Endothelial cell (in vitro differentiated cells): ENCODE results near the gene SIX2. TPM values are rescaled to one million over a fixed set of nuclear protein-coding genes. Genes with fewer than 3 reads are reported as not detected.

Experiments
- DNase-seq: peaks from one replicate; pipeline ENCODE4 v3.0.0; 2021; ENCODE audit warnings: low spot score
- H3K27ac Mint-ChIP-seq: one replicate; pipeline ENCODE4 v1.8.0; 2021; ENCODE audit warnings: mixed read lengths, inconsistent platforms; ENCODE audit not compliant: unreplicated experiment
- H3K27me3 Mint-ChIP-seq: one replicate; pipeline ENCODE4 v1.8.0; 2021; ENCODE audit warnings: mild to moderate bottlenecking, moderate library complexity, mixed read lengths, inconsistent platforms; ENCODE audit not compliant: unreplicated experiment
- H3K36me3 Mint-ChIP-seq: one replicate; pipeline ENCODE4 v1.8.0; 2021; ENCODE audit warnings: mild to moderate bottlenecking, low read depth, mixed read lengths, inconsistent platforms; ENCODE audit not compliant: unreplicated experiment
- H3K4me1 Mint-ChIP-seq: one replicate; pipeline ENCODE4 v1.8.0; 2021; ENCODE audit warnings: mild to moderate bottlenecking, mixed read lengths, inconsistent platforms; ENCODE audit not compliant: unreplicated experiment
- H3K4me3 Mint-ChIP-seq: one replicate; pipeline ENCODE4 v1.8.0; 2021; ENCODE audit warnings: mild to moderate bottlenecking, mixed read lengths, inconsistent platforms; ENCODE audit not compliant: unreplicated experiment
- H3K9me3 Mint-ChIP-seq: one replicate; pipeline ENCODE4 v1.8.0; 2021; ENCODE audit warnings: mixed read lengths, inconsistent platforms; ENCODE audit not compliant: unreplicated experiment
- CTCF ChIP-seq: fragments of 200-600 bp; sonication (generic); IDR thresholded peaks from one replicate; pipeline ENCODE4 v1.5.0; 2021; ENCODE audit warnings: antibody characterized with exemption; ENCODE audit not compliant: unreplicated experiment
- total RNA-seq: library from RNA; stranded (reverse); fragmentation: NEBNext Ultra II Directional; extraction: Animal tissue kit (Norgen Biotek cat#: 25700); gene quantifications from one replicate; pipeline ENCODE4 v1.2.1, GENCODE V29; 2021; ENCODE audit not compliant: unreplicated experiment

SIX2 gene
- total RNA-seq, 1 donor from 2014 or later = 2.0 TPM

- H3K9me3 Mint-ChIP-seq = no peaks in the 10 kb centered on the region
- DNase-seq = no peak
- H3K4me1 Mint-ChIP-seq = no peaks in the 10 kb centered on the region
- no peak overlapping the region for H3K4me3 Mint-ChIP-seq
- peaks cover 2% of the 10 kb centered on the region for H3K27me3 Mint-ChIP-seq
- H3K27ac Mint-ChIP-seq = no peak overlapping the region
- TF ChIP-seq CTCF = no peak
- no peaks in the 10 kb centered on the region for H3K36me3 Mint-ChIP-seq
These were observed 15.5 kb upstream of the SIX2 start for GRCh38 chr2:45024600-45025291.

GRCh38 chr2:45024097-45024496 lies 14.8 kb upstream of the SIX2 start:
- TF ChIP-seq CTCF = no peak
- peaks cover 3% of the 10 kb centered on the region for H3K27me3 Mint-ChIP-seq
- no peaks in the 10 kb centered on the region for H3K36me3 Mint-ChIP-seq
- H3K27ac Mint-ChIP-seq = no peak overlapping the region
- no peak overlapping the region for H3K4me3 Mint-ChIP-seq
- no peaks in the 10 kb centered on the region for H3K4me1 Mint-ChIP-seq
- DNase-seq = no peak
- no peaks in the 10 kb centered on the region for H3K9me3 Mint-ChIP-seq

GRCh38 chr2:45020439-45020838 lies 11.2 kb upstream of the SIX2 start:
- no peak for TF ChIP-seq CTCF
- Mint-ChIP-seq H3K4me1 (no peaks in the 10 kb centered on the region), H3K36me3 (no peaks in the 10 kb centered on the region), H3K27ac (no peak overlapping the region), H3K4me3 (no peak overlapping the region), H3K9me3 (no peaks in the 10 kb centered on the region), H3K27me3 (peaks cover 2% of the 10 kb centered on the region)
- DNase-seq = no peak

GRCh38 chr2:45018023-45018422 lies 8.8 kb upstream of the SIX2 start:
- Mint-ChIP-seq H3K9me3 (no peaks in the 10 kb centered on the region), H3K27ac (no peak overlapping the region), H3K4me1 (peaks cover 3% of the 10 kb centered on the region), H3K27me3 (peaks cover 1% of the 10 kb centered on the region), H3K4me3 (no peak overlapping the region), H3K36me3 (no peaks in the 10 kb centered on the region)
- no peak for TF ChIP-seq CTCF
- DNase-seq = no peak

- H3K9me3 Mint-ChIP-seq = no peaks in the 10 kb centered on the region
- peaks cover 13% of the 10 kb centered on the region for H3K4me1 Mint-ChIP-seq
- no peak overlapping the region for H3K27ac Mint-ChIP-seq
- no peaks in the 10 kb centered on the region for H3K36me3 Mint-ChIP-seq
- DNase-seq = no peak
- peak overlapping the region; percentile 69 for H3K4me3 Mint-ChIP-seq
- TF ChIP-seq CTCF = no peak
- H3K27me3 Mint-ChIP-seq = peaks cover 22% of the 10 kb centered on the region
These were observed 5.6 kb upstream of the SIX2 start for GRCh38 chr2:45014831-45015230.
